ENCODE results near the gene AIFM2.
"Not testable (repeated sequence)": the region's sequence is repeated elsewhere in the genome, so short reads cannot be mapped to it uniquely, and the experiment has no call there.

Gene AIFM2

DNA sequence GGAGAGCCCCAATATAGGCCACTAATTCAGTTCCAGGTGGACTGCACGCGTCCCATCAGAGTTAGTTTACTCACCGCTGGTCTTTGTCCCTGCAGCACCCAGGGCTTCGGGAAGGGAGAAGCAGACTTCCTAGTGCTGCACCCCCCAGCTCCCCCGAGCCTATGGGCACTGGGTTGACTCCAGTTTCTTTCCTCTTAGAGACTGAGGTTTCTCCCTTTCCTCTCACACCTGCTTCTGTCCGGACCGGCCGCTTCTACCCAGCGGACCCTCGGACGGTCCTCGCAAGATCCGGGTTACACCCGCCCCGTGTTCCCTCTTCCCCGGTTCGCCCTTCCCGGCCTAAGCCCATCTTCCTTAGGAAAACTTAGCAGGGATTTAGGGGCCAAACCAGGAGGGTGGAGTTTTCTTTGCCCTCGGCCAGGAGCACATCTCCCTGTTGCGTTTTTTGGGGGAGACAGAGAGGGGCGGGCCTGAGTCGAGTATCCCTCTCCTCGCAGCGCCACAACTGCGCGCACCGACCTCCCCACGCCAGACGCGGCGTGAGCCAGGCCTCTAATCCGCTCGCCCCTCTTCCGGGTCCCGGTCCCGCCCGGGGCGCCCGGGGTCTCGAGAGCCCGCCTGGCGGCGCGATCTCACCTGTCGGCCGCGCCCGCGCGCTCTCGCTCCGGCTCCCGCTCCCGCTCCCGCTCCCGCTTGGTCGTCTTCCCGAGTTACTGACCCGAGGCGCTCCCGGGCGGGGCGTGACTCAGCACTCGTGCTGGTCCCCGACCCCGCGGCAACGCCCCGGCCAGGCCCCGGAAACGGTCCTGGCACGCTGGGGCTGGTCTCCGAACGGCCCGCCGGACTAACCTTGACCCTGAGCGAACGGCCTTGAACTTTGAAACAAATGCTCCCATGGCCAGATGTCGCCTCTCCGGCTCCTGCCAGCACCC, at the start of gene AIFM2:
AIFM2 (minus strand) TSS at position 728 of the 932 bp plus-strand sequence. CDS start 8,741 bp downstream, outside the sequence.
- peak in 1 of 3 experiments; percentile 34 for DNase-seq (ENCODE audit: low read depth in 3 of 3)

DNA sequence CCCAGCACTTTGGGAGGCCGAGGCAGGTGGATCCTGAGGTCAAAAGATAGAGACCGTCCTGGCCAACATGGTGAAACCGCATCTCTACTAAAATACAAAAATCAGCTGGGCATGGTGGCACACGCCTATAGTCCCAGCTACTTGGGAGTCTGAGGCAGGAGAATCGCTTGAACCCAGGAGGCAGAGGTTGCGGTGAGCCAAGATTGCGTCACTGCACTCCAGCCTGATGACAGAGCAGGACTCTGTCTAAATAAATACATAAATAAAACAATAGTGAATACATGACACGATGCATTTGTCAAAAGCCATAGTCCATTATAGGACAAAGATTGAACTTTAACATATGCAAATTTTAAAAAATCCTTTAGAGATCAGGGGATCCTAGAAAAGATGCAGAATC, 46.6 kb upstream of the AIFM2 start:
- DNase-seq (ENCODE audit: low read depth in 3 of 3), result not testable (repeated sequence)

DNA sequence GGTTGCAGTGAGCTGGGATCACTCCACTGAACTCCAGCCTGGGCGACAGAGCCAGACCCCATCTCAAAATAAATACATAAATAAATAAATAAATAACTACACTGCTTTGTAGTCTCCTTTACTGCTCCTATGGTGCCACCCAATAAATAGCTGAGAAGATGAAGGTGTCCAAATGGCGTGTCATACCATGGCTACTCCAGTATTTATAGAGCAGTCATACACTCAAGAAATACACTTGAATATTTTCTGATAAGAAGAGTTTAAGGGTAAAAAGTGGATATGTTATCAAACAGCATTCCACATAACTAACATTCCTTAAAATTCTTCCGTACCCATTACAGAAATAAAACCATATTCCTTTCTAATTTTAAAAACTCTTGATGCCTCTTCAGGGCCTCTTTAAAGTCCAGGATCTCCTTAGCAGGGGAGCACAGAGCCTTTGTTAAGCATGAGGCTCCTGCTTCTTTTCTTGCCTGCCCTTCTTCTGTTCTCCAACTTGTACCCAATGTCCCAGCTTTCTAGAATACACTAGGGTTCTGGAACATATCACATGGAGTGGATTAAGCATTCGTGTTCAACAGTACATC, 45.6 kb upstream of the AIFM2 start:
- no peak for DNase-seq (ENCODE audit: low read depth in 3 of 3)

- no peak for DNase-seq (ENCODE audit: low read depth in 3 of 3)
Measured at GRCh38 chr10:70176441-70176840, 43.8 kb upstream of the AIFM2 start.

DNA sequence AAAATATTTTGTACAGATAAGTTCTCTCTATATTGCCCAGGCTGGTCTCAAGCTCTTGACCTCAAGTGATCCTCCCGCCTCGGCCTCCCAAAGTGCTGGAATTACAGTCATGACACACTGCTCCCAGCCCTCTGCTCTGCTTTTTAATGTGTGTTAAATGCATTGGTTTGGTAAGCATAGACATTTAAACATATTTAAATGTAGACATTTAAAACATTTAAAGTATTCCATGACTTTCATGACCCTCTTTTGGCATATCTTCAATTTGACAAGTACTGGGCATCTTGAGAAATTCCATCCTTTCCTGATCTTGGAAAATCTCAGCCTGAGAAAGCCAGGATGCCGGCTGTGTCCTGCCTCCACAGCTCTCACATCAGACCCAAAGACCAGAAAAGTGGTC, 42.9 kb upstream of the AIFM2 start:
- no peak for DNase-seq (ENCODE audit: low read depth in 3 of 3)

GRCh38 chr10:70174058-70174741, 41.6 kb upstream of the AIFM2 start:
- no peak for DNase-seq (ENCODE audit: low read depth in 3 of 3)

GRCh38 chr10:70169649-70170364, 37.2 kb upstream of the AIFM2 start:
- DNase-seq (ENCODE audit: low read depth in 3 of 3), result no peak

- DNase-seq (ENCODE audit: low read depth in 3 of 3), result no peak
Measured at GRCh38 chr10:70169011-70169410, 36.4 kb upstream of the AIFM2 start.

DNA sequence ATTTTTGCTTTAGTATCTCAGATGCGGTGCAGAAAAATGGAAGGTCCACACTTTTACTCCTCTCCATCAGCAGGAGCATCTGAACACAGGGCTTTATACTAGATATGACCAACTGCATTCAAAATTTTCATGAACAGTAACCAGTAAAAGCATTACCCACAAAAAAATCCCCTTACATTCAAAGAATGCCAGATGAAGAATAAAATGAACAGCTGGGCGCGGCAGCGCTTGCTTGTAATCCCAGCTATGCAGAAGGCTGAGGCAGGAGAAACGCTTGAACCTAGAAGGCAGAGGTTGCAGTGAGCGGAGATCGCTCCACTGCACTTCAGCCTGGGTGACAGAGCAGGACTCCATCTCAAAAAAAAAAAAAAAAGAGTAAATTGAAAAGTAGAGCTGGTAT, 34.6 kb upstream of the AIFM2 start:
- DNase-seq (ENCODE audit: low read depth in 3 of 3), result peak in 1 of 3 experiments; percentile 13

GRCh38 chr10:70166394-70166793, 33.8 kb upstream of the AIFM2 start:
- DNase-seq (ENCODE audit: low read depth in 3 of 3), result no peak

- DNase-seq (ENCODE audit: low read depth in 3 of 3), result no peak
Measured at GRCh38 chr10:70164163-70164562, 31.5 kb upstream of the AIFM2 start.

- DNase-seq (ENCODE audit: low read depth in 3 of 3), result no peak
Measured at GRCh38 chr10:70163448-70163847, 30.8 kb upstream of the AIFM2 start.

- DNase-seq (ENCODE audit: low read depth in 3 of 3), result peak in 1 of 3 experiments; percentile 69
Measured at GRCh38 chr10:70162892-70163201, 30.2 kb upstream of the AIFM2 start.

GRCh38 chr10:70162151-70162891, 29.7 kb upstream of the AIFM2 start:
- no peak for DNase-seq (ENCODE audit: low read depth in 3 of 3)

DNA sequence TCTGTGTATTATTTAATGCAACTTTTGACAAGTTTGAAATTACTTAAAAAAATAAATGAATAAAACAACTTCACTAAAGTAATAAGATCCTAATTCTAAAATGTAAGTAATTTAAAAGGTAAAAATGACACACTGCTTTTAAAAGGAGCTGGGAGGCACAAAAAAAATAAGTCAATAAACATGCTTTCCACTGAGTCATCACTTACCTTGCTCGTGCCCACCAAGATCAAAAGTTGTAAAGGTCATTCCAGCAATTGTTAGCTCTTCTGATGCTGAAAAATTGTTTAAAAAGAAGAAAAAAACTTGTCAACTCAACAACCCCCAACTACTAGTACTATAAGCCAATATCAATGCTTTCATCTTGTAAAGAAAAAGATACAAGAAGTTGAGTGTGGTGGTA, 28.2 kb upstream of the AIFM2 start:
- no peak for DNase-seq (ENCODE audit: low read depth in 3 of 3)

- not testable (repeated sequence) for DNase-seq (ENCODE audit: low read depth in 3 of 3)
Measured at GRCh38 chr10:70159366-70159765, 26.7 kb upstream of the AIFM2 start.

DNA sequence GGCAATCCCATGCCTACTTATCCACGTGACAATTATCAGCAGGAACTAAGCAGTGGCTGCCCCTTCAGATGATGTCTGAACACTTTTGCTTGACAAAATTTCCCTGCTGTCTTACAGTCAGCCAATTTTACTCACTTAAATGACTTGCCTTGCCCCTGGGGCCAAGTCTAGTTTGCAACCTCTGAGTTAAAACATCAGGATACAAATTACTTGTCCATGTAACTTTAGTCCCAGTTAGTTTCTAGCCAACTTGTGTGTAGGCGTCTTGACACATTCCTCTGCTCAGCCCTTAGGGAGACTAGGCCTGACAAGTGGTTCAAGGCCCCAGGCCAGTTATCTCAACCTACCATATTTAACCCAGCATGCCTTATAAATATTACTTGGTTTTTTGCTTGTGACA, 25.5 kb upstream of the AIFM2 start:
- DNase-seq (ENCODE audit: low read depth in 3 of 3), result no peak

DNA sequence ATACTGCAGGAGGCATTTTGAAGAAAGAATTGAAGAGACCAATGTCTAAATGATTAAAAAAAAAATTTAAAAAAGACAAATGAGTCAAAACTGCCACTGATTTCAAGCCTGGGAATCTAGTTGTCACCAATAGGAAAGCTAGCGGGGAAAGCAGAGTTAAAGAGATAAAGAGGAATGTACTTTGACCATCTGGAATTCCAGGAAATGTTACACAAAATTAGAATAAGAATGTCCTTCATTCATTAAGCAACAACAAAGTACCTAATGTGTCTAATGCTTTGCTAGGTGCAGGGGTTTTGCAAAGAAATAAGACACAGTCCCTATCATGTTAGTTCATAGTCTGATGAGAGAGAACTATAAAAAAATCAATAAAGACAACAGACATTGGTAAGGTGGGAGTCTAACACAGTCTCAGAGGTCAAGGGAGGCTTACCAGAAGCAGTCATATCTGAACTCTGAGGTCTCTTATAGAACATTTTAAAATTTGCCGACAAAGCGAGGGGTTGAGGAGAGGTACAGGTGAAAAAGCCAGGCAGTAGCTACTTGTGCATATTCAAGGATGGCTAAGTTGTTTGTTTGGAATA, 22.7 kb upstream of the AIFM2 start:
- DNase-seq (ENCODE audit: low read depth in 3 of 3), result no peak

GRCh38 chr10:70148516-70148915, 15.9 kb upstream of the AIFM2 start:
- no peak for DNase-seq (ENCODE audit: low read depth in 3 of 3)

GRCh38 chr10:70147259-70147625, 14.6 kb upstream of the AIFM2 start:
- DNase-seq (ENCODE audit: low read depth in 3 of 3), result no peak

Data from stimulated activated CD4-positive, alpha-beta T cell treated with anti-CD3 and anti-CD28 coated beads, TNF-alpha, amount 100 ng/mL, for 24 hours (primary cell).